ENCODE results near the gene FIZ1.

GRCh38 chr19:55620410-55621204 is 21.3 kb upstream of the FIZ1 start:
- no peak for TF ChIP-seq CTCF (IDR thresholded peaks at IDR 0.05)
- TF ChIP-seq POLR2A (IDR thresholded peaks at IDR 0.05), result no peak

All from heart left ventricle (tissue), 13 donors.